ENCODE results near the gene TPSG1.

TPSG1 gene

DNA sequence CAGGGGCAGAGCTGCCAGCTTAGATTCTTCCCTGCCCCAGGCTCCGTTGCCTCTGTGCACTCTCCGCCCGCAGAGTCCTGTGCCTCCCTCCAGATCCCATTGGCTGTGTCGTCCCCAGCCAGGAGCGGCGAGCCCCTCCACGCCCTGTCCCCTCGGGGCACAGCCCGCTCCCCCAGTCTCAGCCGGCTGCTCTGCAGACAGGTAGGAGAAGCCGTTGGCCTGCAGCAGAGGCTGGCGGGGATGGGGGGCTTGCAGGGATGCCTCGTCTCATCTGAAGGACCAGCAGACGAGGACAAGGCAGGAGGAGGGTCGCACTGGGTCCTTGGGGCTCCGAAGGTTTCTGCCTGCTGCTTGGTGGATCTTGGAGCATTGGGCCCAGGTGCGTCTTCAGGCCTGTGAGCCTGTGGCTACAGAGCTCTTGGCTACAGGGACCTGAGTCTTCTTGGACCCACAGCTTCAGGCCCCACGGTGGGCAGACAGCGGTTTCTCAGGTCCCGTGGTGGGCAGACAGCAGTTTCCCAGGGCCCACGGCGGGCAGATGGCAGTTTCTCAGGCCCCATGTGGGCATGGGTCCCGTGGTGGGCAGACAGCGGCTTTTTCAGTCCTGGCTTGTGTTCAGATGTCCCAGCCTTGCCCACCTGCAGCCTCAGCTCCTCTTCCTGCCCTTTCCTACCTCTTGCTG lies 6.0 kb downstream of the TPSG1 start:
- no peak for DNase-seq (ENCODE audit: low read depth)
- H3K4me3 ChIP-seq (ENCODE audit: low read depth, low read length) = no peak overlapping the region
- TF ChIP-seq, protein P1, sequence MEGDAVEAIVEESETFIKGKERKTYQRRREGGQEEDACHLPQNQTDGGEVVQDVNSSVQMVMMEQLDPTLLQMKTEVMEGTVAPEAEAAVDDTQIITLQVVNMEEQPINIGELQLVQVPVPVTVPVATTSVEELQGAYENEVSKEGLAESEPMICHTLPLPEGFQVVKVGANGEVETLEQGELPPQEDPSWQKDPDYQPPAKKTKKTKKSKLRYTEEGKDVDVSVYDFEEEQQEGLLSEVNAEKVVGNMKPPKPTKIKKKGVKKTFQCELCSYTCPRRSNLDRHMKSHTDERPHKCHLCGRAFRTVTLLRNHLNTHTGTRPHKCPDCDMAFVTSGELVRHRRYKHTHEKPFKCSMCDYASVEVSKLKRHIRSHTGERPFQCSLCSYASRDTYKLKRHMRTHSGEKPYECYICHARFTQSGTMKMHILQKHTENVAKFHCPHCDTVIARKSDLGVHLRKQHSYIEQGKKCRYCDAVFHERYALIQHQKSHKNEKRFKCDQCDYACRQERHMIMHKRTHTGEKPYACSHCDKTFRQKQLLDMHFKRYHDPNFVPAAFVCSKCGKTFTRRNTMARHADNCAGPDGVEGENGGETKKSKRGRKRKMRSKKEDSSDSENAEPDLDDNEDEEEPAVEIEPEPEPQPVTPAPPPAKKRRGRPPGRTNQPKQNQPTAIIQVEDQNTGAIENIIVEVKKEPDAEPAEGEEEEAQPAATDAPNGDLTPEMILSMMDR (IDR thresholded peaks at IDR 0.05; ENCODE audit: control insufficient read depth, extremely low read depth, insufficient read depth) = no peak

DNA sequence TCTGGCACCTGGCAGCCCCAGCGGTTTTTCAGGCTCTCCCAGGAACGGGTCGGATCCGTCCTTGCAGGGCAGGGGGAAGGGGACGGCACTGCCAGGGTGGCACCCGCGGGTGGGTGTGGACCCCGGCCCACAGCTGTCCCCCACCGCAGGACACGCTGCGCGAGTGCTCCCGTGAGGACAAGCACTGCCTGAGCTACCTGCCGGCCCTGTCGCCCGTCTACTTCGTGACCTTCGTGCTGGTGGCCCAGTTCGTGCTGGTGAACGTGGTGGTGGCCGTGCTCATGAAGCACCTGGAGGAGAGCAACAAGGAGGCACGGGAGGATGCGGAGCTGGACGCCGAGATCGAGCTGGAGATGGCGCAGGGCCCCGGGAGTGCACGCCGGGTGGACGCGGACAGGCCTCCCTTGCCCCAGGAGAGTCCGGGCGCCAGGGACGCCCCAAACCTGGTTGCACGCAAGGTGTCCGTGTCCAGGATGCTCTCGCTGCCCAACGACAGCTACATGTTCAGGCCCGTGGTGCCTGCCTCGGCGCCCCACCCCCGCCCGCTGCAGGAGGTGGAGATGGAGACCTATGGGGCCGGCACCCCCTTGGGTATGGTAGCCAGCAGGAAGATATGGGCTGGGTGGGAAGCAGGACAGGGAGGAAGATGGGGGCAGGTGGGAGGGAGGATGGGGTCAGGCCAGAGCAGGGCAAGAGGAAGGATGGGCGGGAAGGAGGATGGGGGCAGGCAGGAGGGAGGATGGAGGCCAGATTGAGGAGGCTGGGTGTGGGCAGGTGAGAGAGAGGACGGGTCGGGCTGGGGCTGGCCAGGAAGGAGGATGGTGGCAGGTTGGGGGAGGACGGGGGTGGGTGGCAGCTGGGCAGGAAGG lies 6.8 kb downstream of the TPSG1 start:
- TF ChIP-seq, protein P1 (IDR thresholded peaks at IDR 0.05; ENCODE audit: control insufficient read depth, extremely low read depth, insufficient read depth) = no peak
- no peak overlapping the region for H3K4me3 ChIP-seq (ENCODE audit: low read depth, low read length)
- no peak for DNase-seq (ENCODE audit: low read depth)

DNA sequence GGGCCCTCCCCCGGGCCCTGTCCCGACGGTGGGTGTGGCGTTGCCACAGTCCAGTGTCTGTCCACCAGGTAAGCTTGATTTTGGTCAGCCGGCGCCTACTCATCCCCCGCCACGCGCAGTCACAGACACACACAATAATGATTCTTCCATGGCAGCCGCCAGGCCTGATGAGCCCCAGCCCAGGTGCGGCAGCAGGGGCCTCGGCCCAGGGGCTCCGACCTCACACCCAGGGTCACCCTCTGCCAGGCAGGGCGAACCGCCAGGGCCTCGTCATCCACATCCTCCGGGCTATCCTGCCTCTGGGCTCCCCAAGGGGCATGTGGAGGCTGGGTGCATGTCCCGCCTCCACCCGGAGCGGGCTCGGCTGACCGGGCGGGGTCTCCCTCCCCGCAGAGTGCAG lies 7.5 kb downstream of the TPSG1 start:
- no peak overlapping the region for H3K4me3 ChIP-seq (ENCODE audit: low read depth, low read length)
- DNase-seq (ENCODE audit: low read depth) = no peak
- TF ChIP-seq, protein P1 (IDR thresholded peaks at IDR 0.05; ENCODE audit: control insufficient read depth, extremely low read depth, insufficient read depth) = no peak

DNA sequence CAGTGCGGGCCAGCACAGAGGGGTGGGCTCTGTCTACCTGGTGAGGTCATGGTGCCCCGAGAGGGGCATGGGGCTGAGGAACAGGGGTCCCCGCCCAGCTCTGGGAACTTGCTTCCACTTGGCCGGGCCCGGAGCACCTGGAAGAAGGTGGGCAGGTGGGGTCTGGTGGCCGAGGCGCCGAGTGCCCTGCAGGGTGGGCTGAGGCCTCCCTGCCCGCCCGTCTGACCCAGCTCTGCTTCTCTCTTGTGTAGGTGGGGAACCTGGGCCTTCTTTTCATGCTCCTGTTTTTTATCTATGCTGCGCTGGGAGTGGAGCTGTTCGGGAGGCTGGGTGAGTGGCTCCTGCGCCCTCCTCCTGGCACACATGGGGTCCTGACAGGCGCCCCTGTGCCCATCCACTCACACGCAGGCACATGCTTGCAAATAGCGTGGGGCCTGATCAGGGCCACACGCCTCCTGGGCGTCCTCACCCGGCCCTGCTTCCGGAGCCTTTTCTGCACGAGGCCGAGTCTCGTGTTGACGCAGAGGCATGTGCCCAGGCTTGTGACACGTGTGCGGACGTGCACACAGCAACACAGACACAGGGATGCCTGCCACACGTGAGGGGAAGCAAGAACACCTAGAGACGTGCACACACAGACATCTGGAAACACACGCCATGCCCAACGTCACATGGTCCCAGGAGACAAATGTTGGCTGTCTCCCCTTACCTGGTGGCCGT lies 8.2 kb downstream of the TPSG1 start:
- DNase-seq (ENCODE audit: low read depth) = no peak
- TF ChIP-seq, protein P1 (IDR thresholded peaks at IDR 0.05; ENCODE audit: control insufficient read depth, extremely low read depth, insufficient read depth) = no peak
- H3K4me3 ChIP-seq (ENCODE audit: low read depth, low read length) = no peak overlapping the region

DNA sequence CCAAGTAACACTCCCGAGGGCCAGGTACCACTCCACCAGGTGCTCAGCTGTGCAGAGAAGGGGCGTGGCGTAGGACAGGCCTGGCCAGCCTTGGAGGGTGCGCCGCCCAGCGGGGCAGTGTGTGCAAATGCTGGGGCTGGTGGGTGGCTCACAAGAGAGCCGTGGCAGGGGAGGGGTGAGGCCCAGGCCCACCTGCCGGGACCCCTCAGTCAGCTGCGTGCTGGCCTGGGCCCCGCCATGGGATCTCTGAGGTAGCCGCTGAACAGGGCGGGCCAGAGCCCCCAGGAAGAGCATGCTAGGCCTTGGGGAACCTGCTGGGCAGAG lies 8.8 kb downstream of the TPSG1 start:
- TF ChIP-seq, protein P1 (IDR thresholded peaks at IDR 0.05; ENCODE audit: control insufficient read depth, extremely low read depth, insufficient read depth) = peak; percentile 8; the same call in 1 of the 2 replicates
- H3K4me3 ChIP-seq (ENCODE audit: low read depth, low read length) = no peak overlapping the region
- no peak for DNase-seq (ENCODE audit: low read depth)

DNA sequence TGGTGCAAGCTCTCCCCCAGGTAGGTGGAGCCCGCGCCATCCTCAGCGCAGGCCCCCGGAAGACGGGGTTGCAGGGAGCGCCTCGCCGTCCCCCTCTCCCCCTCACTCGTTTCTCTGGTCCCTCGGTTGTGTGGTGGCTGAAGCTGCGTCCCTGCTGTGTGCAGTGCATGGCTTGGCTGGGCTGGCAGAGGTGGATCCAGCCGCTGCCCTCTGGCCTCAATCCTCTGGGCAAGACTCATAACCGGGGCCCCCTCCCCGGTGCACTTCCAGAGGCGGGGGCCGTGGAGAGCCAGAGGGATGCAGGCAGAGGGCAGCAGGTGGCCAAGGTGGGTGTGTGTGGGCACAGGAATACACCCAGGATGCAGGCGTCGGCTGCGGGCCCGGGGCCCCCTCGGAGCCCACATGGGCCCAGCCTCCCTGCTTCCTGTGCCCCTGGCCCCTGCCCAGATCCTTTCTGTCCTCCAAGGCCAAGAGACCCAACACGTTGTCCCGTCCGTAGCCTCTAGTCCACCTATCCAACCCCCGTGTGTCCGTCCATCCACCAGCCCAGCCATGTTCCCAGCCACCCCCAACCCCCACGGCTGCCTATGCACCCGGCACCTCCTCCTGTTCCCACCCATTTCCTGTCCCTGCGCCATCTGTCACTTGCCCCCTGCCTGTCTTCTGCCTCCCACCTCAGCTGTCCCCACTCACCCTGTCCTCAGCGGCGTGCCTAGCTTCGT lies 9.3 kb downstream of the TPSG1 start:
- TF ChIP-seq, protein P1 (IDR thresholded peaks at IDR 0.05; ENCODE audit: control insufficient read depth, extremely low read depth, insufficient read depth) = no peak
- DNase-seq (ENCODE audit: low read depth) = no peak
- H3K4me3 ChIP-seq (ENCODE audit: low read depth, low read length) = no peak overlapping the region

Data from LNCaP clone FGC (cell line).